Caco-2 (cell line): ENCODE measurements around the gene NDC80. TPM values are rescaled to one million over a fixed set of nuclear protein-coding genes. Genes with fewer than 3 reads are reported as not detected.

Source experiments
- BruUV-seq: library from RNA; stranded (reverse); fragments of 400-500 nt; replicated peaks from 2 replicates; lab custom pipeline; 2021; lab: Mats Ljungman, UMichigan
- CTCF ChIA-PET: fragments of 300-600 bp; sonication (Branson Sonifier 250); formaldehyde crosslinking; loops from one replicate; lab custom pipeline; 2022; ENCODE audit warnings: antibody characterized with exemption; lab: Charles Lee
- POLR2A ChIA-PET: fragments of 300-600 bp; sonication (Branson Sonifier 250); formaldehyde crosslinking; loops from one replicate; lab custom pipeline; 2022; ENCODE audit warnings: antibody characterized with exemption; lab: Charles Lee
- DNase-seq, 2 experiments: peaks; one replicate each; pipeline versions ENCODE4 v3.0.0 to v3.0.0-alpha.2; 2020 to 2022
- H3K27me3 ChIP-seq: replicated peaks from 2 replicates; pipeline ENCODE4 v1.6.0; 2011; ENCODE audit warnings: low read length; ENCODE audit not compliant: control insufficient read depth, insufficient read depth
- H3K36me3 ChIP-seq: 2 replicates; pipeline ENCODE4 v1.5.1; 2011; ENCODE audit warnings: low read length; ENCODE audit not compliant: control insufficient read depth, insufficient read depth
- H3K4me1 ChIP-seq: fragments of 250-450 bp; sonication (Bioruptor Pico); 2 replicates; pipeline ENCODE4 v1.5.1; 2020; ENCODE audit warnings: mild to moderate bottlenecking
- H3K4me3 ChIP-seq: 2 replicates; pipeline ENCODE4 v1.5.1; 2011; ENCODE audit warnings: low read depth, mild to moderate bottlenecking, control low read depth, low read length
- H3K9me3 ChIP-seq: fragments of 250-450 bp; sonication (Bioruptor Pico); 2 replicates; pipeline ENCODE4 v1.5.1; 2020; ENCODE audit warnings: mild to moderate bottlenecking, moderate library complexity
- H3K27ac Mint-ChIP-seq: one replicate; pipeline ENCODE4 v1.8.0; 2022; ENCODE audit warnings: mixed read lengths; ENCODE audit not compliant: unreplicated experiment
- H3K27me3 Mint-ChIP-seq: one replicate; pipeline ENCODE4 v1.8.0; 2022; ENCODE audit warnings: mixed read lengths; ENCODE audit not compliant: insufficient read depth, unreplicated experiment
- H3K36me3 Mint-ChIP-seq: one replicate; pipeline ENCODE4 v1.8.0; 2022; ENCODE audit warnings: mild to moderate bottlenecking, mixed read lengths; ENCODE audit not compliant: insufficient read depth, unreplicated experiment
- H3K4me1 Mint-ChIP-seq: one replicate; pipeline ENCODE4 v1.8.0; 2022; ENCODE audit warnings: low read depth, mixed read lengths; ENCODE audit not compliant: unreplicated experiment
- H3K4me3 Mint-ChIP-seq: one replicate; pipeline ENCODE4 v1.8.0; 2022; ENCODE audit warnings: mild to moderate bottlenecking, moderate library complexity, mixed read lengths; ENCODE audit not compliant: unreplicated experiment
- H3K9me3 Mint-ChIP-seq: one replicate; pipeline ENCODE4 v1.8.0; 2022; ENCODE audit warnings: mixed read lengths; ENCODE audit not compliant: unreplicated experiment
- CTCF ChIP-seq, 2 experiments: fragments of 200-600 bp in 1 of 2; IDR thresholded peaks; 1 replicate in 1 of 2; 2 replicates in 1 of 2; pipeline versions ENCODE4 v1.5.1 to v1.8.0; 2011 to 2022; ENCODE audit warnings: antibody characterized with exemption in 1 of 2, control low read depth in 1 of 2, inconsistent platforms in 1 of 2, low read depth in 1 of 2, low read length in 1 of 2, mild to moderate bottlenecking in 1 of 2, moderate library complexity in 1 of 2; ENCODE audit not compliant: insufficient read depth in 1 of 2, severe bottlenecking in 1 of 2, unreplicated experiment in 1 of 2
- intact Hi-C: fragments of 100-400 bp; cut with micrococcal nuclease; formaldehyde crosslinking; loops from one replicate; pipeline ENCODE4 v1.10.0; 2022; ENCODE audit not compliant: unreplicated experiment
- total RNA-seq: library from RNA; stranded (reverse); gene quantifications from 2 replicates; pipeline ENCODE4 v1.2.3, GENCODE V29; 2022

Gene NDC80
- total RNA-seq, 1 experiment from 2014 or later = 52.6 TPM

- peaks cover 31% of the 10 kb centered on the region for H3K36me3 Mint-ChIP-seq
- intact Hi-C loops = no loop called here
- POLR2A ChIA-PET = no interaction called here
These were observed 38.2 kb downstream of the NDC80 start for GRCh38 chr18:2609604-2610003.

DNA sequence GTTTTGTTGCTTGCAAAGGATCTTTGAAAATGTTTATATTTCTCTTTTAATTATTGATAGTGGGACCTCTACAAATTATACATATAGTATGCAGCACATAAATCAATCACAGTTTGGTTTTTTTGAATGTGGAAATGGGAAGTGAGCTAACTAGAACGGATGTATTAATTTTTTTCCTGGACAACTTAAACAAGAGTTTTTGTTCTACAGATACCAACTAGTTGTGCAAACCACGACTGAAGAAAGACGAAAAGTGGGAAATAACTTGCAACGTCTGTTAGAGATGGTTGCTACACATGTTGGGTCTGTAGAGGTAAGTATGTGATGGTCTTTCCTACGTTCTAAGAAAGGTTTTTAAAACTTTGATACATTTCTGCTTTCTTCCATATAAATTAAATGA, 39.2 kb downstream of the NDC80 start:
- ChIA-PET CTCF (no interaction called here), POLR2A (no interaction called here)
- no peaks in the 10 kb centered on the region for H3K4me1 ChIP-seq
- Mint-ChIP-seq H3K4me3 (no peak overlapping the region), H3K36me3 (peaks cover 34% of the 10 kb centered on the region), H3K4me1 (no peaks in the 10 kb centered on the region), H3K27ac (no peak overlapping the region), H3K27me3 (no peaks in the 10 kb centered on the region), H3K9me3 (no peaks in the 10 kb centered on the region)
- DNase-seq = no peak
- no peak for TF ChIP-seq CTCF (IDR thresholded peaks at IDR 0.05; ENCODE audit: insufficient read depth in 1 of 2, low read depth in 1 of 2, low read length in 1 of 2, severe bottlenecking in 1 of 2, unreplicated experiment in 1 of 2)
- no TSS peak for BruUV-seq
- no peaks in the 10 kb centered on the region for H3K9me3 ChIP-seq
- H3K27me3 ChIP-seq = no peaks in the 10 kb centered on the region
- H3K36me3 ChIP-seq = no peaks in the 10 kb centered on the region; the same call in 1 of the 2 replicates
- intact Hi-C loops = no loop called here
- H3K4me3 ChIP-seq = no peak overlapping the region

More at GRCh38 chr18:2609604-2610003, 38.2 kb downstream of the NDC80 start:
- CTCF ChIA-PET = no interaction called here
- no peak overlapping the region for H3K4me3 ChIP-seq
- Mint-ChIP-seq H3K27ac (no peak overlapping the region), H3K4me3 (no peak overlapping the region), H3K9me3 (no peaks in the 10 kb centered on the region), H3K4me1 (peaks cover 7% of the 10 kb centered on the region), H3K27me3 (no peaks in the 10 kb centered on the region)
- TF ChIP-seq CTCF (IDR thresholded peaks at IDR 0.05; ENCODE audit: insufficient read depth in 1 of 2, low read depth in 1 of 2, low read length in 1 of 2, severe bottlenecking in 1 of 2, unreplicated experiment in 1 of 2) = no peak
- BruUV-seq = no TSS peak
- no peaks in the 10 kb centered on the region for H3K4me1 ChIP-seq
- H3K9me3 ChIP-seq = no peaks in the 10 kb centered on the region
- DNase-seq = no peak
- H3K27me3 ChIP-seq = no peaks in the 10 kb centered on the region
- no peaks in the 10 kb centered on the region; the same call in 1 of the 2 replicates for H3K36me3 ChIP-seq

DNA sequence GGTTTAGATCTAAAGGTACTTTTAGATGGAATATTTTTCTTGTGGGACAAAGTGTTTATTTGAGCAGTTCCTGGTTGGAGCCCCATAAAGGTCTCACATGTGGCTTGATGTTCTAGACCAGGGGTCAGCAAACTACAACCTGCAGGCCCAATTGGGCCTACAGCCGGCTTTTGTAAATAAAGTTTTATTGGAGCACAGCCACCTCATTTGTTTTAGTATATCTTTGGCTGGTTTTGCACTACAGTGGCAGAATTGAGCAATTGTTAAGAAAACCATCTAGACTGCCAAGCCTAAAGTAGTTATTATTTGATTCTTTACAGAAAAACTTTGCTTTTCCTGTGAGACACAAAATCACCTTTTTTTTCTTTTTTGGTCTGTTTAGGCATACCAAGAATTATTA, 41.6 kb downstream of the NDC80 start:
- intact Hi-C loops = no loop called here
- Mint-ChIP-seq H3K9me3 (no peaks in the 10 kb centered on the region), H3K27ac (no peak overlapping the region), H3K36me3 (peaks cover 39% of the 10 kb centered on the region), H3K27me3 (no peaks in the 10 kb centered on the region), H3K4me3 (no peak overlapping the region), H3K4me1 (no peaks in the 10 kb centered on the region)
- ChIA-PET CTCF (no interaction called here), POLR2A (no interaction called here)
- H3K36me3 ChIP-seq = no peaks in the 10 kb centered on the region; the same call in 1 of the 2 replicates
- H3K4me1 ChIP-seq = no peaks in the 10 kb centered on the region
- no peak for TF ChIP-seq CTCF (IDR thresholded peaks at IDR 0.05; ENCODE audit: insufficient read depth in 1 of 2, low read depth in 1 of 2, low read length in 1 of 2, severe bottlenecking in 1 of 2, unreplicated experiment in 1 of 2)
- BruUV-seq = no TSS peak
- no peaks in the 10 kb centered on the region for H3K27me3 ChIP-seq
- no peak overlapping the region for H3K4me3 ChIP-seq
- no peak for DNase-seq
- no peaks in the 10 kb centered on the region for H3K9me3 ChIP-seq
